Gastrocnemius medialis (tissue), 4 donors: ENCODE data around the gene PAPPA. TPM values are rescaled to one million over a fixed set of nuclear protein-coding genes. Genes with fewer than 3 reads are reported as not detected.
A peak's percentile ranks its signal among the peaks of the same experiment; 100 is the strongest.

ENCODE experiments used
- ATAC-seq, 2 donors: fragments of 150-250 bp; one replicate each; pipeline ENCODE4 v1.9.1; 2016
- DNase-seq, 2 donors: peaks; one replicate each; pipeline ENCODE4 v3.0.0-alpha.2; 2019
- H3K27ac ChIP-seq, 4 donors: fragments of 200-600 bp; sonication (generic); 1 replicate in 1 of 4; 2 replicates in 3 of 4; pipeline ENCODE4 v1.5.1; 2016 to 2018; ENCODE audit warnings: mild to moderate bottlenecking in 2 of 4, moderate library complexity in 1 of 4
- H3K27me3 ChIP-seq, 3 donors: fragments of 200-600 bp; sonication (generic) in 2 of 3; 1 replicate in 1 of 3; 2 replicates in 2 of 3; pipeline versions ENCODE4 v1.5.1 to v1.6.0; 2016 to 2019; ENCODE audit warnings: mild to moderate bottlenecking in 1 of 3, moderate library complexity in 1 of 3
- H3K36me3 ChIP-seq, 2 donors: fragments of 200-600 bp; sonication (generic) in 1 of 2; one replicate each; pipeline ENCODE4 v1.5.1; 2017 to 2018
- H3K4me1 ChIP-seq, 2 donors: fragments of 200-600 bp; sonication (generic) in 1 of 2; one replicate each; pipeline ENCODE4 v1.5.1; 2016 to 2017; ENCODE audit warnings: mild to moderate bottlenecking in 2 of 2
- H3K4me3 ChIP-seq, 4 donors: fragments of 200-600 bp; sonication (generic) in 3 of 4; 1 replicate in 1 of 4; 2 replicates in 3 of 4; pipeline ENCODE4 v1.5.1; 2016 to 2019; ENCODE audit warnings: mild to moderate bottlenecking in 2 of 4
- H3K9me3 ChIP-seq, 3 donors: fragments of 200-600 bp; sonication (generic) in 2 of 3; 1 replicate in 1 of 3; 2 replicates in 2 of 3; pipeline ENCODE4 v1.5.1; 2016 to 2019
- POLR2A ChIP-seq, 2 donors: fragments of 450-650 bp; IDR thresholded peaks; one replicate each; pipeline ENCODE4 v1.6.1; 2017; ENCODE audit warnings: antibody characterized with exemption in 2 of 2, mild to moderate bottlenecking in 2 of 2, moderate library complexity in 2 of 2
- in situ Hi-C, 4 donors: fragments of 200-750 bp; cut with MboI; loops; one replicate each; pipeline versions ENCODE4 v1.15.0 to v1.8.0; 2017; ENCODE audit warnings: low sequenced_read_pairs in 4 of 4
- intact Hi-C: fragments of 100-400 bp; cut with DNase I; formaldehyde crosslinking; loops from one replicate; pipeline ENCODE4 v1.15.1; 2023; ENCODE audit warnings: low total_unique reads
- total RNA-seq, 4 donors: library from RNA; depleted of rRNA; stranded (reverse); fragments of >200 nt; gene quantifications; one replicate each; pipeline versions ENCODE4 v1.1.0 to v1.2.3, GENCODE V29; 2016
- TF ChIP-seq, protein P1 (sequence below), 5 experiments: fragments of 450-650 bp in 3 of 5; fragments of 200-600 bp in 2 of 5; sonication (generic) in 2 of 5; IDR thresholded peaks in 4 of 5; conservative IDR thresholded peaks in 1 of 5; 1 replicate in 4 of 5; 2 replicates in 1 of 5; pipeline ENCODE4 v1.5.1; 2016 to 2019; ENCODE audit warnings: antibody characterized with exemption in 5 of 5, mild to moderate bottlenecking in 3 of 5, moderate library complexity in 3 of 5

Gene PAPPA
- total RNA-seq, 4 donors from 2014 or later, result 0.56 to 2.1 (median 1.4) TPM

DNA sequence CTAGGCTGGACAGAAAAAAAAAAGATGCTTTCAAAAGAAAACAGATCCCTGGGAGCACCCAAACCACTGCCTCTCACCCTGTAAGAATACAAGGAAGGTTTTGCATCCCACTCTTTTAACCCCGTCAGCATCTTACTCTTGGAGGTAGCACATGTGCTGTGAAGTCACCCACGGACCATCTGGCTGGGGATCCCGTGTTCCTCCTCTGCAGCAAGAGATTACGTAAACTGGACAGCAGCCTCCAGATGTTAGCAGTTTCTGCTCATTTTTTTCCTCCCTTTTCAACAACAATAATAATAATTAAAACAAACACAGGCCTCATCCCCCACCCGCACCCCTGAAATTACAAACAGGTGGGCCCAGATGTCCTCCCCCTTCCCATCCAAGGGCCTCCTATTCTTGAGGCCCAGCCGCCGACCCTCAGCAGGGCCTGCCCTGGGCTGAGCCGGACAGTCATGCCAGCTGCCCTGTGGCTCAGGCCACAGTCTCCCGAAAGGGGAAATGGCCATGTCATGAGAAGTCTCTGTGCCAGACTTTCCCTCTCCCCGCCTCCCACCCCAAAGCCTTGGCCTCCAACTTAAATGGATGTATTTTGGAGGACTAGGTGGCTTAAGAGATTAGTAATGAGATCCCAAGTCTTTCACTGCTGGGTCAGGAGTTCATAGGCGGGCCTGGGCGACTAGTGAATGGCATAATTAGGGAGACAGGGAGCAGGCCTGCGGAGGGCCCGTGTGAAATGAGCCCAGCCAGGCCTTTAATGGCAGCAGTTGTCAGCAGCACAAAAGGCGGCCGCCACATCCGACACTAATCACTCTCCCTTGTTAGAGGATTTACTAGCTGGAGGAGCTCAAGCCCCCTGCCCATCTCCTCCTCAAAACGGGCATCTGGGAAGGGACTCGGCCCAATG lies 165.1 kb downstream of the PAPPA start:
- H3K36me3 ChIP-seq, result no peaks in the 10 kb centered on the region
- peak overlapping the region; percentile 42 to 60 (median 49) for H3K27ac ChIP-seq
- ATAC-seq, result peak; percentile 52 to 67
- no peak overlapping the region for H3K4me3 ChIP-seq
- H3K9me3 ChIP-seq, result no peaks in the 10 kb centered on the region
- intact Hi-C loops (loop anchor here (10.0 kb wide), 1 partner anchor 164 kb away; the partner anchor contains the start of gene PAPPA), in situ Hi-C loops (no loop called here)
- no peaks in the 10 kb centered on the region for H3K4me1 ChIP-seq
- no peaks in the 10 kb centered on the region for H3K27me3 ChIP-seq
- TF ChIP-seq, protein P1, sequence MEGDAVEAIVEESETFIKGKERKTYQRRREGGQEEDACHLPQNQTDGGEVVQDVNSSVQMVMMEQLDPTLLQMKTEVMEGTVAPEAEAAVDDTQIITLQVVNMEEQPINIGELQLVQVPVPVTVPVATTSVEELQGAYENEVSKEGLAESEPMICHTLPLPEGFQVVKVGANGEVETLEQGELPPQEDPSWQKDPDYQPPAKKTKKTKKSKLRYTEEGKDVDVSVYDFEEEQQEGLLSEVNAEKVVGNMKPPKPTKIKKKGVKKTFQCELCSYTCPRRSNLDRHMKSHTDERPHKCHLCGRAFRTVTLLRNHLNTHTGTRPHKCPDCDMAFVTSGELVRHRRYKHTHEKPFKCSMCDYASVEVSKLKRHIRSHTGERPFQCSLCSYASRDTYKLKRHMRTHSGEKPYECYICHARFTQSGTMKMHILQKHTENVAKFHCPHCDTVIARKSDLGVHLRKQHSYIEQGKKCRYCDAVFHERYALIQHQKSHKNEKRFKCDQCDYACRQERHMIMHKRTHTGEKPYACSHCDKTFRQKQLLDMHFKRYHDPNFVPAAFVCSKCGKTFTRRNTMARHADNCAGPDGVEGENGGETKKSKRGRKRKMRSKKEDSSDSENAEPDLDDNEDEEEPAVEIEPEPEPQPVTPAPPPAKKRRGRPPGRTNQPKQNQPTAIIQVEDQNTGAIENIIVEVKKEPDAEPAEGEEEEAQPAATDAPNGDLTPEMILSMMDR (IDR thresholded peaks at IDR 0.05 in 4 of 5, conservative IDR thresholded peaks at IDR 0.05 in 1 of 5), result no peak
- TF ChIP-seq POLR2A (IDR thresholded peaks at IDR 0.05), result no peak
- peak; percentile 34 to 59 for DNase-seq

DNA sequence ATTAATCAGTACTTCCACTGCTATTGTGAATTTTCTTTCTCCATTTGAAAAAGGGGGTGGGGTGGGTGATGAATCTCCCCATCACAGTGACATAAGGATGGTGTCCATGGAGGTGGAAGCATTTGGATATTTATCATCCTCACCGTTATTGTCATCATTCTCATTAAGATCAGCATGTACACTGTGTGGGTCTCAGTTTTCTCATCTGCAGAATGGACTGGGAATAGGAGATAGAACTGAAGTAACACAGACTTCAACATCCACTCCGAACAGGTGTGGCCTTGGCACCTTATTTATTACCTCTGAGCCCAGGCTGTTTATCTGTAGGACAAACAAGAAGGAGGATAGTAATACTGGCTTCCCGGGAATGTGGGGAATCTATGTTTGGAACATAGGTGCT lies 165.9 kb downstream of the PAPPA start:
- no peaks in the 10 kb centered on the region for H3K27me3 ChIP-seq
- H3K4me1 ChIP-seq, result no peaks in the 10 kb centered on the region
- intact Hi-C loops, result loop anchor here (10.0 kb wide), 1 partner anchor 165 kb away; the partner anchor contains the start of gene PAPPA
- DNase-seq (no peak), ATAC-seq (no peak)
- H3K4me3 ChIP-seq, result no peak overlapping the region
- in situ Hi-C loops, result no loop called here
- H3K27ac ChIP-seq, result peak overlapping the region; percentile 42 to 60 (median 49)
- TF ChIP-seq, protein P1 (IDR thresholded peaks at IDR 0.05 in 4 of 5, conservative IDR thresholded peaks at IDR 0.05 in 1 of 5), result no peak
- TF ChIP-seq POLR2A (IDR thresholded peaks at IDR 0.05), result no peak
- no peaks in the 10 kb centered on the region for H3K36me3 ChIP-seq
- no peaks in the 10 kb centered on the region for H3K9me3 ChIP-seq

DNA sequence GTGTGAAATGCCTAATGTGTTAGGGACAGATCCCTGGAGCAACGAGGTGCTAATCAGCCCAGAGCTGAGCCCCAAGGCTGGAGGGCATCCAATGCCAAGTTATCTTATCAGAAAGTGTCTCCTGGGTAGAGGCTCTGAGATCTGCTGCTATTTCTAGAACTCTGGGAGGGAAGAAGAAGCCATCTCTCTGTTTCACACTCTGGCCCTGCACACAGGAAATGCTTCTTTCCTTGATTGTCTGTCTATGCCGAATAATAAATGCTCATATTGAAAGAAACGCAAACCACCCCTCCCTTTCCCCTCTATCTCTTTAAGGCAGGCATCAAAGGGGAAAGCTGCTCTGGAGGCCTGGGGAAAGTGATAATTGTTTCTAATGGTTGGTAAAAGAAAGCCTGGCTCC lies 166.7 kb downstream of the PAPPA start:
- no peak overlapping the region for H3K27ac ChIP-seq
- in situ Hi-C loops, result no loop called here
- ATAC-seq, result no peak
- no peaks in the 10 kb centered on the region for H3K36me3 ChIP-seq
- H3K9me3 ChIP-seq, result no peaks in the 10 kb centered on the region
- DNase-seq, result no peak
- H3K27me3 ChIP-seq, result no peaks in the 10 kb centered on the region
- H3K4me1 ChIP-seq, result no peaks in the 10 kb centered on the region
- intact Hi-C loops, result no loop called here
- TF ChIP-seq POLR2A (IDR thresholded peaks at IDR 0.05), result no peak
- TF ChIP-seq, protein P1 (IDR thresholded peaks at IDR 0.05 in 4 of 5, conservative IDR thresholded peaks at IDR 0.05 in 1 of 5), result no peak
- no peak overlapping the region for H3K4me3 ChIP-seq

DNA sequence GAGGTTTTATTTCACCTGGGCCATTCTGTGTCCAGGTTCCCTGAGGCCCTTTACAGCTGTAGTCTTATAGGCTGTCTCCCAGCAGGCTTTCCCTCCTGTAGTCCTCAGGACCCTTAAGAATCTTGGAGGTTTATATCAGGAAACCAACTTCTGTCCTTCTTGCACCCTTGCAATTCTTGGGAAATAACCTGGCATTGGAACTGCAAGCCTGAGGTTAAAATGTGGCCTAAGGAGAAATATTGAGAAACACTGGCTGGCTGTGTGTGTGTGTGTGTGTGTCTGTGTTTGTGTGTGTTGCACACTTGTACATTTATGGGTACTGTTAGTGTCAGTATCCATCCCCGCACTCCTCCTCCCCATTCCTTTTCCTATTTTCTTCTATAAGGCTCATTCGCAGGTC lies 168.9 kb downstream of the PAPPA start:
- Histone ChIP-seq H3K27me3 (no peaks in the 10 kb centered on the region), H3K4me3 (no peak overlapping the region), H3K9me3 (no peaks in the 10 kb centered on the region), H3K36me3 (no peaks in the 10 kb centered on the region), H3K27ac (no peak overlapping the region), H3K4me1 (peaks cover under 1 to 6% of the 10 kb centered on the region in 2 donors)
- TF ChIP-seq POLR2A (IDR thresholded peaks at IDR 0.05), result no peak
- TF ChIP-seq, protein P1 (IDR thresholded peaks at IDR 0.05 in 4 of 5, conservative IDR thresholded peaks at IDR 0.05 in 1 of 5), result no peak
- ATAC-seq, result peak in 1 of 2 donors; percentile 54
- in situ Hi-C loops (no loop called here), intact Hi-C loops (no loop called here)
- DNase-seq, result no peak
